Nephron (organoid): ENCODE data around the gene P2RX2.

Experiments used
- H3K27ac Mint-ChIP-seq, 3 experiments: 2 replicates each; pipeline ENCODE4 v1.8.0; 2020; ENCODE audit warnings: mixed read lengths in 3 of 3, mild to moderate bottlenecking in 2 of 3, moderate library complexity in 1 of 3
- H3K27me3 Mint-ChIP-seq: 2 replicates; pipeline ENCODE4 v1.8.0; 2021; ENCODE audit warnings: low read depth, mild to moderate bottlenecking, moderate library complexity, mixed read lengths
- H3K36me3 Mint-ChIP-seq: 2 replicates; pipeline ENCODE4 v1.8.0; 2020; ENCODE audit warnings: low read depth, mixed read lengths
- H3K4me1 Mint-ChIP-seq: 2 replicates; pipeline ENCODE4 v1.8.0; 2020; ENCODE audit warnings: mixed read lengths
- H3K4me3 Mint-ChIP-seq, 3 experiments: 2 replicates each; pipeline ENCODE4 v1.8.0; 2020; ENCODE audit warnings: mild to moderate bottlenecking in 3 of 3, mixed read lengths in 3 of 3, moderate library complexity in 2 of 3
- H3K9me3 Mint-ChIP-seq: 2 replicates; pipeline ENCODE4 v1.8.0; 2020; ENCODE audit warnings: mixed read lengths
- CTCF ChIP-seq, 3 experiments: fragments of 200-600 bp; sonication (generic); IDR thresholded peaks; one replicate each; pipeline ENCODE4 v1.5.0; 2021; ENCODE audit warnings: antibody characterized with exemption in 3 of 3; ENCODE audit not compliant: unreplicated experiment in 3 of 3

P2RX2 gene

GRCh38 chr12:132600048-132601032 is 18.2 kb upstream of the P2RX2 start:
- peak; percentile 67 to 72 (median 70) for TF ChIP-seq CTCF (IDR thresholded peaks at IDR 0.05; ENCODE audit: unreplicated experiment in 3 of 3)
- no peaks in the 10 kb centered on the region for H3K9me3 Mint-ChIP-seq

GRCh38 chr12:132601171-132601883 is 17.2 kb upstream of the P2RX2 start:
- Mint-ChIP-seq H3K4me1 (peaks cover 35% of the 10 kb centered on the region), H3K27ac (peak overlapping the region; percentile 60 to 94 (median 91)), H3K36me3 (no peaks in the 10 kb centered on the region), H3K27me3 (peaks cover 20% of the 10 kb centered on the region), H3K4me3 (peak overlapping the region; percentile 52 to 83 (median 72)), H3K9me3 (no peaks in the 10 kb centered on the region)
- TF ChIP-seq CTCF (IDR thresholded peaks at IDR 0.05; ENCODE audit: unreplicated experiment in 3 of 3) = no peak

More at GRCh38 chr12:132600048-132601032, 18.2 kb upstream of the P2RX2 start:
- no peaks in the 10 kb centered on the region for H3K36me3 Mint-ChIP-seq
- H3K27me3 Mint-ChIP-seq = peaks cover 20% of the 10 kb centered on the region
- H3K4me3 Mint-ChIP-seq = peak overlapping the region; percentile 72 to 85 (median 83)
- H3K27ac Mint-ChIP-seq = peak overlapping the region; percentile 94 to 97 (median 96)
- H3K4me1 Mint-ChIP-seq = peaks cover 33% of the 10 kb centered on the region

GRCh38 chr12:132602572-132603239 is 15.9 kb upstream of the P2RX2 start:
- Mint-ChIP-seq H3K4me1 (peaks cover 42% of the 10 kb centered on the region), H3K9me3 (no peaks in the 10 kb centered on the region), H3K36me3 (no peaks in the 10 kb centered on the region), H3K4me3 (peak overlapping the region; percentile 73 to 84 (median 78)), H3K27ac (peak overlapping the region; percentile 92 to 98 (median 97)), H3K27me3 (peaks cover 25% of the 10 kb centered on the region)
- TF ChIP-seq CTCF (IDR thresholded peaks at IDR 0.05; ENCODE audit: unreplicated experiment in 3 of 3) = no peak

- Mint-ChIP-seq H3K4me3 (peak overlapping the region; percentile 73 to 84 (median 78)), H3K27me3 (peaks cover 31% of the 10 kb centered on the region), H3K9me3 (no peaks in the 10 kb centered on the region), H3K4me1 (peaks cover 46% of the 10 kb centered on the region), H3K36me3 (no peaks in the 10 kb centered on the region), H3K27ac (peak overlapping the region; percentile 92 to 98 (median 97))
- no peak for TF ChIP-seq CTCF (IDR thresholded peaks at IDR 0.05; ENCODE audit: unreplicated experiment in 3 of 3)
Observed at GRCh38 chr12:132603240-132604150, 15.1 kb upstream of the P2RX2 start.

GRCh38 chr12:132604151-132604618 is 14.4 kb upstream of the P2RX2 start:
- no peak for TF ChIP-seq CTCF (IDR thresholded peaks at IDR 0.05; ENCODE audit: unreplicated experiment in 3 of 3)
- peak overlapping the region in 2 of 3 experiments; percentile 19 to 53 for H3K4me3 Mint-ChIP-seq
- peak overlapping the region; percentile 37 to 49 (median 40) for H3K27ac Mint-ChIP-seq
- no peaks in the 10 kb centered on the region for H3K9me3 Mint-ChIP-seq
- H3K27me3 Mint-ChIP-seq = peaks cover 33% of the 10 kb centered on the region
- H3K4me1 Mint-ChIP-seq = peaks cover 43% of the 10 kb centered on the region
- no peaks in the 10 kb centered on the region for H3K36me3 Mint-ChIP-seq
